Fibroblast of lung (primary cell): Measurements from ENCODE around the gene MAPK6.

Experiments used
- CTCF ChIP-seq, 2 donors: IDR thresholded peaks in 1 of 2; conservative IDR thresholded peaks in 1 of 2; 1 replicate in 1 of 2; 2 replicates in 1 of 2; pipeline ENCODE4 v1.5.1; 2011 to 2012; ENCODE audit warnings: low read length in 2 of 2, control low read depth in 1 of 2, inconsistent platforms in 1 of 2, low read depth in 1 of 2, mild to moderate bottlenecking in 1 of 2
- EZH2 ChIP-seq: IDR thresholded peaks from 2 replicates; pipeline ENCODE4 v1.5.1; 2012; ENCODE audit warnings: low read length, control low read depth, mild to moderate bottlenecking; ENCODE audit errors: missing control alignments

DNA sequence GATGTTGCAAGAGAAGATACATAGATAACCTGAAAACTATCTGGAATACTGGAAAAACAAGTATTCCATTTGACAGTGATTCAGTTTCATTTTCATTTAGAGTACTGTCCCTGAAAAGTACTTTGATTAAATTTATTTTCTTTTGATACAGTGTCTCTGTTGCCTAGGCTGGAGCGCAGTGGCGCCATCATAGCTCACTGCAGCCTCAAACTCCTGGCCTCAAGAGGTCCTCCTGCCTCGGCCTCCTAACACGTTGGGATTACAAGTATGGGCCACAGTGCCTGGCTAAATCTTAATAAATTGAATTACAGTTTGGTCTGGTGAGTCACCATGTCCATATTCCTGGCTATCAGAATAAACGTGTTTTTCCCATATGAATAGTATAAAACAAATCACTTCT, 45.8 kb upstream of the MAPK6 start:
- no peak for TF ChIP-seq CTCF (conservative IDR thresholded peaks at IDR 0.05 in 1 of 2, IDR thresholded peaks at IDR 0.05 in 1 of 2; ENCODE audit: low read depth in 1 of 2, low read length in 2 of 2)
- TF ChIP-seq EZH2: no peak
